ENCODE data around the gene TBC1D3B. TPM values are rescaled to one million over a fixed set of nuclear protein-coding genes. Genes with fewer than 3 reads are reported as not detected.

The TBC1D3B gene
- polyA plus RNA-seq, 1 experiment: 1.3 TPM

- H3K9me3 ChIP-seq (ENCODE audit: control insufficient read depth, insufficient read depth, low read length): no peaks in the 10 kb centered on the region
- H3K27me3 ChIP-seq (ENCODE audit: control insufficient read depth, insufficient read depth, low read length): peaks cover 8% of the 10 kb centered on the region
- ChIA-PET CTCF (no interaction called here), POLR2A (no interaction called here)
- no peak for DNase-seq (ENCODE audit: low read depth, low spot score)
- no peak overlapping the region for H3K27ac ChIP-seq (ENCODE audit: low read depth, low read length)
- no peak overlapping the region for H3K4me3 ChIP-seq (ENCODE audit: low read depth, low read length)
- TF ChIP-seq CTCF (IDR thresholded peaks at IDR 0.05; ENCODE audit: low read depth, low read length): no peak
Observed at GRCh38 chr17:36153895-36154610, 22.4 kb downstream of the TBC1D3B start.

GRCh38 chr17:36152639-36153120 lies 23.8 kb downstream of the TBC1D3B start:
- Histone ChIP-seq H3K27me3 (ENCODE audit: control insufficient read depth, insufficient read depth, low read length) (peaks cover 8% of the 10 kb centered on the region), H3K27ac (ENCODE audit: low read depth, low read length) (no peak overlapping the region), H3K4me3 (ENCODE audit: low read depth, low read length) (no peak overlapping the region), H3K9me3 (ENCODE audit: control insufficient read depth, insufficient read depth, low read length) (no peaks in the 10 kb centered on the region)
- no peak for DNase-seq (ENCODE audit: low read depth, low spot score)
- ChIA-PET CTCF (interaction anchor here (1.7 kb wide), 1 partner anchor 184 kb away, joined by 8 read pairs; no protein-coding TSS in a partner anchor), POLR2A (no interaction called here)
- TF ChIP-seq CTCF (IDR thresholded peaks at IDR 0.05; ENCODE audit: low read depth, low read length): no peak

- no peak overlapping the region for H3K27ac ChIP-seq (ENCODE audit: low read depth, low read length)
- H3K4me3 ChIP-seq (ENCODE audit: low read depth, low read length): no peak overlapping the region
- ChIA-PET CTCF (interaction anchor here (0.8 to 1.7 kb wide), 2 partner anchors 10 to 183 kb away, joined by 4 to 8 read pairs; no protein-coding TSS in a partner anchor), POLR2A (no interaction called here)
- no peak for DNase-seq (ENCODE audit: low read depth, low spot score)
- H3K9me3 ChIP-seq (ENCODE audit: control insufficient read depth, insufficient read depth, low read length): no peaks in the 10 kb centered on the region
- TF ChIP-seq CTCF (IDR thresholded peaks at IDR 0.05; ENCODE audit: low read depth, low read length): no peak
- H3K27me3 ChIP-seq (ENCODE audit: control insufficient read depth, insufficient read depth, low read length): peaks cover 8% of the 10 kb centered on the region
Observed at GRCh38 chr17:36151891-36152638, 24.4 kb downstream of the TBC1D3B start.

GRCh38 chr17:36149296-36149820 lies 27.1 kb downstream of the TBC1D3B start:
- Histone ChIP-seq H3K27me3 (ENCODE audit: control insufficient read depth, insufficient read depth, low read length) (peaks cover 8% of the 10 kb centered on the region), H3K27ac (ENCODE audit: low read depth, low read length) (no peak overlapping the region), H3K4me3 (ENCODE audit: low read depth, low read length) (no peak overlapping the region), H3K9me3 (ENCODE audit: control insufficient read depth, insufficient read depth, low read length) (no peaks in the 10 kb centered on the region)
- ChIA-PET CTCF (interaction anchor here (0.6 to 6.7 kb wide), 38 partner anchors 10 to 1957 kb away, joined by 3 to 111 read pairs (median 5); partner anchors contain the start of gene CCL16), POLR2A (no interaction called here)
- no peak for TF ChIP-seq CTCF (IDR thresholded peaks at IDR 0.05; ENCODE audit: low read depth, low read length)
- DNase-seq (ENCODE audit: low read depth, low spot score): no peak

All from AG04450 (cell line).